K562 (cell line): ENCODE measurements around the gene HNRNPDL. TPM values are rescaled to one million over a fixed set of nuclear protein-coding genes. Genes with fewer than 3 reads are reported as not detected.
A peak's percentile ranks its signal among the peaks of the same experiment; 100 is the strongest.

Source experiments
- ARHGAP35 ChIP-seq: fragments of 450-650 bp; IDR thresholded peaks from 2 replicates; pipeline ENCODE4 v1.6.1; 2018; ENCODE audit not compliant: partially characterized antibody
- ATF2 ChIP-seq: sonication (generic); formaldehyde crosslinking; IDR thresholded peaks from 2 replicates; pipeline ENCODE4 v1.8.1; 2022; ENCODE audit warnings: missing genetic modification reagents
- CUX1 ChIP-seq: fragments of 200-800 bp; sonication (Bioruptor generic); IDR thresholded peaks from 2 replicates; pipeline ENCODE4 v1.6.1; 2016; ENCODE audit warnings: missing genetic modification characterization, missing compliant biosample characterization
- HCFC1 ChIP-seq: IDR thresholded peaks from 2 replicates; pipeline ENCODE4 v1.6.1; 2012; ENCODE audit warnings: low read depth, low read length, improper control_type of control experiment
- ILK ChIP-seq: fragments of 450-650 bp; IDR thresholded peaks from 2 replicates; pipeline ENCODE4 v1.6.1; 2016; ENCODE audit warnings: missing genetic modification characterization, low read depth, mild to moderate bottlenecking, missing compliant biosample characterization, moderate library complexity, borderline replicate concordance
- KLF1 ChIP-seq: fragments of 450-650 bp; IDR thresholded peaks from 2 replicates; pipeline ENCODE4 v1.6.1; 2016; ENCODE audit warnings: missing genetic modification characterization, missing compliant biosample characterization
- MTA3 ChIP-seq: fragments of 450-650 bp; formaldehyde crosslinking; IDR thresholded peaks from 2 replicates; pipeline ENCODE4 v1.6.1; 2017; ENCODE audit warnings: mild to moderate bottlenecking, borderline replicate concordance
- PML ChIP-seq: IDR thresholded peaks from 2 replicates; pipeline ENCODE4 v1.6.1; 2012; ENCODE audit warnings: low read length, inconsistent platforms
- POLR2G ChIP-seq: fragments of 200-400 bp; formaldehyde crosslinking; IDR thresholded peaks from 2 replicates; pipeline ENCODE4 v1.6.1; 2017; ENCODE audit warnings: low read depth, mild to moderate bottlenecking, antibody characterized with exemption, low read length, moderate library complexity
- SREBF2 ChIP-seq: sonication (generic); formaldehyde crosslinking; IDR thresholded peaks from 2 replicates; pipeline ENCODE4 v1.4.0; 2020; ENCODE audit warnings: mild to moderate bottlenecking, missing genetic modification reagents
- THRAP3 ChIP-seq: fragments of 450-650 bp; IDR thresholded peaks from 2 replicates; pipeline ENCODE4 v1.6.1; 2016; ENCODE audit warnings: mild to moderate bottlenecking, inconsistent platforms, borderline replicate concordance
- polyA plus RNA-seq, 8 experiments: library from polyadenylated mRNA; depleted of rRNA in 4 of 8; stranded (reverse) in 5 of 8; unstranded in 3 of 8; fragments of >200 nt; fragmentation: Nextera tagmentation in 2 of 8; fragmentation: Illumina TruSeq in 1 of 8; extraction: Ambion mirVana in 2 of 8; extraction: Trizol in 1 of 8; gene quantifications; 2 replicates each; pipeline versions ENCODE4 v1.2.1 to v1.2.3, GENCODE V29; 2011 to 2014; ENCODE audit warnings: inconsistent platforms in 1 of 8, missing spikeins in 1 of 8
- total RNA-seq, 7 experiments: library from RNA; depleted of rRNA in 6 of 7; stranded (reverse); fragments of >200 nt in 6 of 7; fragmentation: Illumina TruSeq in 2 of 7; extraction: Trizol in 2 of 7; gene quantifications; 2 replicates each; pipeline versions ENCODE4 v1.2.1 to v1.2.3, GENCODE V29; 2011 to 2021; ENCODE audit warnings: low replicate concordance in 1 of 7
- TF ChIP-seq, protein P1 (sequence below): sonication (generic); formaldehyde crosslinking; IDR thresholded peaks from 2 replicates; pipeline ENCODE4 v1.8.0; 2023; ENCODE audit warnings: mild to moderate bottlenecking, missing genetic modification reagents
- TF ChIP-seq, protein P2 (sequence below): fragments of 250-450 bp; sonication (Bioruptor Pico); IDR thresholded peaks from 2 replicates; pipeline ENCODE4 v1.8.0; 2021; ENCODE audit warnings: mild to moderate bottlenecking, moderate library complexity

HNRNPDL gene
- total and polyA plus RNA-seq, 9 of the 15 experiments (the other 6 are each of a cell fraction or from before 2014, with no cell fraction given) = 243 to 652 (median 351) TPM

GRCh38 chr4:82423245-82424054, 6.8 kb downstream of the HNRNPDL start (continued):
- TF ChIP-seq POLR2G = 0 out of 2 replicates have a peak, but pooled peaks have one; percentile 5
- TF ChIP-seq, protein P1, sequence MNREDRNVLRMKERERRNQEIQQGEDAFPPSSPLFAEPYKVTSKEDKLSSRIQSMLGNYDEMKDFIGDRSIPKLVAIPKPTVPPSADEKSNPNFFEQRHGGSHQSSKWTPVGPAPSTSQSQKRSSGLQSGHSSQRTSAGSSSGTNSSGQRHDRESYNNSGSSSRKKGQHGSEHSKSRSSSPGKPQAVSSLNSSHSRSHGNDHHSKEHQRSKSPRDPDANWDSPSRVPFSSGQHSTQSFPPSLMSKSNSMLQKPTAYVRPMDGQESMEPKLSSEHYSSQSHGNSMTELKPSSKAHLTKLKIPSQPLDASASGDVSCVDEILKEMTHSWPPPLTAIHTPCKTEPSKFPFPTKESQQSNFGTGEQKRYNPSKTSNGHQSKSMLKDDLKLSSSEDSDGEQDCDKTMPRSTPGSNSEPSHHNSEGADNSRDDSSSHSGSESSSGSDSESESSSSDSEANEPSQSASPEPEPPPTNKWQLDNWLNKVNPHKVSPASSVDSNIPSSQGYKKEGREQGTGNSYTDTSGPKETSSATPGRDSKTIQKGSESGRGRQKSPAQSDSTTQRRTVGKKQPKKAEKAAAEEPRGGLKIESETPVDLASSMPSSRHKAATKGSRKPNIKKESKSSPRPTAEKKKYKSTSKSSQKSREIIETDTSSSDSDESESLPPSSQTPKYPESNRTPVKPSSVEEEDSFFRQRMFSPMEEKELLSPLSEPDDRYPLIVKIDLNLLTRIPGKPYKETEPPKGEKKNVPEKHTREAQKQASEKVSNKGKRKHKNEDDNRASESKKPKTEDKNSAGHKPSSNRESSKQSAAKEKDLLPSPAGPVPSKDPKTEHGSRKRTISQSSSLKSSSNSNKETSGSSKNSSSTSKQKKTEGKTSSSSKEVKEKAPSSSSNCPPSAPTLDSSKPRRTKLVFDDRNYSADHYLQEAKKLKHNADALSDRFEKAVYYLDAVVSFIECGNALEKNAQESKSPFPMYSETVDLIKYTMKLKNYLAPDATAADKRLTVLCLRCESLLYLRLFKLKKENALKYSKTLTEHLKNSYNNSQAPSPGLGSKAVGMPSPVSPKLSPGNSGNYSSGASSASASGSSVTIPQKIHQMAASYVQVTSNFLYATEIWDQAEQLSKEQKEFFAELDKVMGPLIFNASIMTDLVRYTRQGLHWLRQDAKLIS (CRISPR knock-in tag) = no peak
- no peak for TF ChIP-seq THRAP3
- TF ChIP-seq KLF1 (tag) = no peak
- TF ChIP-seq MTA3 = no peak
- 0 out of 2 replicates have a peak, but pooled peaks have one; percentile 5 for TF ChIP-seq HCFC1
- TF ChIP-seq, protein P2, sequence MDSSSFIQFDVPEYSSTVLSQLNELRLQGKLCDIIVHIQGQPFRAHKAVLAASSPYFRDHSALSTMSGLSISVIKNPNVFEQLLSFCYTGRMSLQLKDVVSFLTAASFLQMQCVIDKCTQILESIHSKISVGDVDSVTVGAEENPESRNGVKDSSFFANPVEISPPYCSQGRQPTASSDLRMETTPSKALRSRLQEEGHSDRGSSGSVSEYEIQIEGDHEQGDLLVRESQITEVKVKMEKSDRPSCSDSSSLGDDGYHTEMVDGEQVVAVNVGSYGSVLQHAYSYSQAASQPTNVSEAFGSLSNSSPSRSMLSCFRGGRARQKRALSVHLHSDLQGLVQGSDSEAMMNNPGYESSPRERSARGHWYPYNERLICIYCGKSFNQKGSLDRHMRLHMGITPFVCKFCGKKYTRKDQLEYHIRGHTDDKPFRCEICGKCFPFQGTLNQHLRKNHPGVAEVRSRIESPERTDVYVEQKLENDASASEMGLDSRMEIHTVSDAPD = no peak
- peak; percentile 47 for TF ChIP-seq PML
- TF ChIP-seq ARHGAP35 = no peak
- no peak for TF ChIP-seq ATF2 (CRISPR knock-in tag)
- no peak for TF ChIP-seq CUX1 (CRISPR knock-in tag)
- no peak for TF ChIP-seq SREBF2 (CRISPR knock-in tag)
- TF ChIP-seq ILK (tag) = no peak
